Measurements from ENCODE around the gene FCRL3. TPM values are rescaled to one million over a fixed set of nuclear protein-coding genes. Genes with fewer than 3 reads are reported as not detected.

The FCRL3 gene
- total RNA-seq, 1 experiment from 2014 or later, result not detected

DNA sequence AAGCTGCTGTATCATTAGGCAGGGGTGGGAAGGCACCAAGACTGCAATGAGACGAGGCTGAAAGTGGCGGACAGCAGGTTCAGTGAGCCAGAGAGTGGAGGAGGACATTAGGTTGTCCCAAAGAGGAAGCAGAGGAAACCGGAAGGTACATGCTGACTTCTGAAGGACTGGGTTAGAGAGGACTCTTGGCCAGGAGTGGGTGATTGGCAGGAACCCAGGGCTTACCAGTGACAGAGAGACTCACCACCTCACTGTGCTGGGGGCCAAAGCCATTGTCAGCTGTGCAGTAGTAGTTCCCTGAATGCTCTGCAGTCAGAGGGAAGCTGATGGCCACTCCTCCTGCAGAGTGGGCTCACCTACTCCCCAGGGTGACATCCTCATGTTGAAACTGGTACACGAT lies 60.8 kb downstream of the FCRL3 start:
- POLR2A ChIA-PET, result no interaction called here
- intact Hi-C loops (cut with micrococcal nuclease; ENCODE audit: unreplicated experiment), result no loop called here
- Histone ChIP-seq H3K27ac (ENCODE audit: low read length) (no peak overlapping the region), H3K4me1 (ENCODE audit: control insufficient read depth, insufficient read depth, low read length) (no peaks in the 10 kb centered on the region), H3K4me3 (ENCODE audit: low read depth in 2 of 2, low read length in 2 of 2) (no peak overlapping the region), H3K27me3 (ENCODE audit: control insufficient read depth, insufficient read depth, low read length) (no peaks in the 10 kb centered on the region), H3K9me3 (ENCODE audit: control insufficient read depth, insufficient read depth, low read depth, low read length) (no peaks in the 10 kb centered on the region), H3K36me3 (ENCODE audit: control insufficient read depth, insufficient read depth, low read length) (no peaks in the 10 kb centered on the region)
- TF ChIP-seq, protein P1, sequence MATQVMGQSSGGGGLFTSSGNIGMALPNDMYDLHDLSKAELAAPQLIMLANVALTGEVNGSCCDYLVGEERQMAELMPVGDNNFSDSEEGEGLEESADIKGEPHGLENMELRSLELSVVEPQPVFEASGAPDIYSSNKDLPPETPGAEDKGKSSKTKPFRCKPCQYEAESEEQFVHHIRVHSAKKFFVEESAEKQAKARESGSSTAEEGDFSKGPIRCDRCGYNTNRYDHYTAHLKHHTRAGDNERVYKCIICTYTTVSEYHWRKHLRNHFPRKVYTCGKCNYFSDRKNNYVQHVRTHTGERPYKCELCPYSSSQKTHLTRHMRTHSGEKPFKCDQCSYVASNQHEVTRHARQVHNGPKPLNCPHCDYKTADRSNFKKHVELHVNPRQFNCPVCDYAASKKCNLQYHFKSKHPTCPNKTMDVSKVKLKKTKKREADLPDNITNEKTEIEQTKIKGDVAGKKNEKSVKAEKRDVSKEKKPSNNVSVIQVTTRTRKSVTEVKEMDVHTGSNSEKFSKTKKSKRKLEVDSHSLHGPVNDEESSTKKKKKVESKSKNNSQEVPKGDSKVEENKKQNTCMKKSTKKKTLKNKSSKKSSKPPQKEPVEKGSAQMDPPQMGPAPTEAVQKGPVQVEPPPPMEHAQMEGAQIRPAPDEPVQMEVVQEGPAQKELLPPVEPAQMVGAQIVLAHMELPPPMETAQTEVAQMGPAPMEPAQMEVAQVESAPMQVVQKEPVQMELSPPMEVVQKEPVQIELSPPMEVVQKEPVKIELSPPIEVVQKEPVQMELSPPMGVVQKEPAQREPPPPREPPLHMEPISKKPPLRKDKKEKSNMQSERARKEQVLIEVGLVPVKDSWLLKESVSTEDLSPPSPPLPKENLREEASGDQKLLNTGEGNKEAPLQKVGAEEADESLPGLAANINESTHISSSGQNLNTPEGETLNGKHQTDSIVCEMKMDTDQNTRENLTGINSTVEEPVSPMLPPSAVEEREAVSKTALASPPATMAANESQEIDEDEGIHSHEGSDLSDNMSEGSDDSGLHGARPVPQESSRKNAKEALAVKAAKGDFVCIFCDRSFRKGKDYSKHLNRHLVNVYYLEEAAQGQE (IDR thresholded peaks at IDR 0.05; ENCODE audit: insufficient read depth in 1 of 2, low read depth in 2 of 2, low read length in 1 of 2), result no peak
- no peak for TF ChIP-seq POLR2AphosphoS5 (IDR thresholded peaks at IDR 0.05; ENCODE audit: low read depth, low read length)
- TF ChIP-seq TCF7L2 (IDR thresholded peaks at IDR 0.05; ENCODE audit: low read depth, low read length), result no peak
- TF ChIP-seq, protein P2, sequence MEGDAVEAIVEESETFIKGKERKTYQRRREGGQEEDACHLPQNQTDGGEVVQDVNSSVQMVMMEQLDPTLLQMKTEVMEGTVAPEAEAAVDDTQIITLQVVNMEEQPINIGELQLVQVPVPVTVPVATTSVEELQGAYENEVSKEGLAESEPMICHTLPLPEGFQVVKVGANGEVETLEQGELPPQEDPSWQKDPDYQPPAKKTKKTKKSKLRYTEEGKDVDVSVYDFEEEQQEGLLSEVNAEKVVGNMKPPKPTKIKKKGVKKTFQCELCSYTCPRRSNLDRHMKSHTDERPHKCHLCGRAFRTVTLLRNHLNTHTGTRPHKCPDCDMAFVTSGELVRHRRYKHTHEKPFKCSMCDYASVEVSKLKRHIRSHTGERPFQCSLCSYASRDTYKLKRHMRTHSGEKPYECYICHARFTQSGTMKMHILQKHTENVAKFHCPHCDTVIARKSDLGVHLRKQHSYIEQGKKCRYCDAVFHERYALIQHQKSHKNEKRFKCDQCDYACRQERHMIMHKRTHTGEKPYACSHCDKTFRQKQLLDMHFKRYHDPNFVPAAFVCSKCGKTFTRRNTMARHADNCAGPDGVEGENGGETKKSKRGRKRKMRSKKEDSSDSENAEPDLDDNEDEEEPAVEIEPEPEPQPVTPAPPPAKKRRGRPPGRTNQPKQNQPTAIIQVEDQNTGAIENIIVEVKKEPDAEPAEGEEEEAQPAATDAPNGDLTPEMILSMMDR (IDR thresholded peaks at IDR 0.05), result no peak
- no peak for TF ChIP-seq SIN3A (IDR thresholded peaks at IDR 0.05; ENCODE audit: borderline replicate concordance, insufficient read depth, low read depth, low read length)
- ATAC-seq (no peak), DNase-seq (ENCODE audit: low read depth, low spot score) (no peak)
- in situ Hi-C loops (cut with HindIII; ENCODE audit: low pct_unique_long_range_greater_than_20kb, low sequenced_read_pairs), result no loop called here
- no TSS peak for BruUV-seq (replicated peaks)
- CTCF ChIA-PET, result no interaction called here

DNA sequence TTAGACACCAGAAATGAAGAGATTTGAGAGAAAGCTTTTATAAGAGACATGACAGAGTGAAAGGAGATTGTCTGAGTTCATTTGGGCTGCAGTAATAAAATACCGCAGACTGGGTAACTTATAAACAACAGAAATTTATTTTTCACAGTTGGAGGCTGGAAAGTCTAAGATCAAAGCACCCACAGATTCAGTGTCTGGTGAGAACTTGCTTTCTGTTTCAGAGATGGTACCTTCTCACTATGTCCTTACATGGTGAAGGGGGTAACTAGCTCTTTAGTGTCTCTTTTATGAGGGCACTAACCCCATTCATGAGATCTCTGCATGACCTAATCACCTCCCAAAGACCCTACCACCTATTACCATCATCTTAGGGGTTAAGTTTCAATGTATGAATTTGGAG lies 71.8 kb downstream of the FCRL3 start:
- in situ Hi-C loops (cut with HindIII; ENCODE audit: low pct_unique_long_range_greater_than_20kb, low sequenced_read_pairs) (no loop called here), intact Hi-C loops (cut with micrococcal nuclease; ENCODE audit: unreplicated experiment) (no loop called here)
- Histone ChIP-seq H3K4me1 (ENCODE audit: control insufficient read depth, insufficient read depth, low read length) (no peaks in the 10 kb centered on the region), H3K36me3 (ENCODE audit: control insufficient read depth, insufficient read depth, low read length) (no peaks in the 10 kb centered on the region), H3K27me3 (ENCODE audit: control insufficient read depth, insufficient read depth, low read length) (no peaks in the 10 kb centered on the region; the same call in none of the 2 replicates), H3K4me3 (ENCODE audit: low read depth in 2 of 2, low read length in 2 of 2) (no peak overlapping the region), H3K27ac (ENCODE audit: low read length) (no peak overlapping the region), H3K9me3 (ENCODE audit: control insufficient read depth, insufficient read depth, low read depth, low read length) (no peaks in the 10 kb centered on the region)
- BruUV-seq (replicated peaks), result no TSS peak
- ChIA-PET CTCF (no interaction called here), POLR2A (no interaction called here)
- ATAC-seq (no peak), DNase-seq (ENCODE audit: low read depth, low spot score) (no peak)
- TF ChIP-seq POLR2AphosphoS5 (IDR thresholded peaks at IDR 0.05; ENCODE audit: low read depth, low read length), result no peak
- TF ChIP-seq, protein P2 (IDR thresholded peaks at IDR 0.05), result no peak
- TF ChIP-seq, protein P1 (IDR thresholded peaks at IDR 0.05; ENCODE audit: insufficient read depth in 1 of 2, low read depth in 2 of 2, low read length in 1 of 2), result no peak
- no peak for TF ChIP-seq TCF7L2 (IDR thresholded peaks at IDR 0.05; ENCODE audit: low read depth, low read length)
- TF ChIP-seq SIN3A (IDR thresholded peaks at IDR 0.05; ENCODE audit: borderline replicate concordance, insufficient read depth, low read depth, low read length), result no peak

Other genes starting within 250 kb of the FCRL3 start
- gene FCRL5, start 148.3 kb downstream of the FCRL3 start, total RNA-seq (2021; ENCODE audit: unreplicated experiment), result not detected
- gene FCRL4, start 102.7 kb downstream of the FCRL3 start, total RNA-seq (2021; ENCODE audit: unreplicated experiment), result not detected
- not detected for gene FCRL2, start 76.4 kb upstream of the FCRL3 start, total RNA-seq (2021; ENCODE audit: unreplicated experiment)
- gene FCRL1, start 119.4 kb upstream of the FCRL3 start, total RNA-seq (2021; ENCODE audit: unreplicated experiment), result not detected
- not detected for gene CD5L, start 141.0 kb upstream of the FCRL3 start, total RNA-seq (2021; ENCODE audit: unreplicated experiment)